Measurements from ENCODE around the gene VAC14.

DNA sequence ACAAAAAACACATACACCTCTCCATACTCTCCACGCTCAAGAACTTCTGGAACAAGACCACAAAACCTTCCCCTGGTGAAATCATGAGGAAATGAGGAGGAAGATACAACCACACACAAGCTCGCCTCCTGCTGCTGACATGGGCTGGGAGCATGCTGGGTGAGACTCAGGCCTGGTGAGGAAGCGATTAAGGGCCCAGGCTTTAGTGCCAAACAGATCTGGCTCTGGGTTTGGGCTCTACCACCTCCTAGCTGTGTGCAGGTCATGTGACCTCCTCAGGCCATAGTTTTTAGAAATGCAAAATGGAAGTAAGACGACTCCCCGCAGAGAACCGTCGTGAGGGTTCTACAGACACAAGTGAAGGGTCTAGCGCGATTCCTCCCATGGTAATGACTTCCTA lies 41.3 kb downstream of the VAC14 start:
- TF ChIP-seq CTCF (conservative IDR thresholded peaks at IDR 0.05; ENCODE audit: low read length) = no peak
- TF ChIP-seq EZH2phosphoT487 (IDR thresholded peaks at IDR 0.05; ENCODE audit: borderline replicate concordance) = no peak
